GM19240 (cell line): ENCODE results near the gene HGFAC.

ENCODE experiments used
- DNase-seq: peaks from one replicate; pipeline ENCODE4 v3.0.0; 2011; ENCODE audit warnings: low spot score; ENCODE audit not compliant: insufficient read length

HGFAC gene

GRCh38 chr4:3485011-3485791 is 43.4 kb downstream of the HGFAC start:
- DNase-seq, result no peak

GRCh38 chr4:3485886-3486540 is 44.2 kb downstream of the HGFAC start:
- no peak for DNase-seq

- DNase-seq, result no peak
Observed at GRCh38 chr4:3486541-3487540, 45.1 kb downstream of the HGFAC start.

- DNase-seq, result no peak
Observed at GRCh38 chr4:3487861-3488260, 46.1 kb downstream of the HGFAC start.

- DNase-seq, result no peak
Observed at GRCh38 chr4:3488820-3489219, 47.1 kb downstream of the HGFAC start.

GRCh38 chr4:3489451-3489962 is 47.7 kb downstream of the HGFAC start:
- no peak for DNase-seq

GRCh38 chr4:3491681-3492405 is 50.1 kb downstream of the HGFAC start:
- no peak for DNase-seq

- no peak for DNase-seq
Observed at GRCh38 chr4:3492741-3493719, 51.3 kb downstream of the HGFAC start.

GRCh38 chr4:3493720-3494461 is 52.1 kb downstream of the HGFAC start:
- no peak for DNase-seq

GRCh38 chr4:3494462-3494871 is 52.7 kb downstream of the HGFAC start:
- DNase-seq, result no peak

- no peak for DNase-seq
Observed at GRCh38 chr4:3495204-3495975, 53.6 kb downstream of the HGFAC start.

- no peak for DNase-seq
Observed at GRCh38 chr4:3496021-3496420, 54.3 kb downstream of the HGFAC start.

- DNase-seq, result no peak
Observed at GRCh38 chr4:3497095-3497494, 55.3 kb downstream of the HGFAC start.

- no peak for DNase-seq
Observed at GRCh38 chr4:3497523-3498389, 56.0 kb downstream of the HGFAC start.

- DNase-seq, result no peak
Observed at GRCh38 chr4:3498407-3498806, 56.6 kb downstream of the HGFAC start.
